GM19467 (cell line): Measurements from ENCODE around the gene ZCCHC10.
"Not testable (repeated sequence)": the region's sequence is repeated elsewhere in the genome, so short reads cannot be mapped to it uniquely, and the experiment has no call there.

Experiments used
- ATAC-seq: cut with Tn5 transposase; IDR thresholded peaks from one replicate; pipeline ENCODE4 v1.9.1; 2021; ENCODE audit warnings: mild to moderate bottlenecking, moderate library complexity; ENCODE audit not compliant: unreplicated experiment

Gene ZCCHC10

GRCh38 chr5:133046560-133046959 is 20.2 kb upstream of the ZCCHC10 start:
- not testable (repeated sequence) for ATAC-seq

DNA sequence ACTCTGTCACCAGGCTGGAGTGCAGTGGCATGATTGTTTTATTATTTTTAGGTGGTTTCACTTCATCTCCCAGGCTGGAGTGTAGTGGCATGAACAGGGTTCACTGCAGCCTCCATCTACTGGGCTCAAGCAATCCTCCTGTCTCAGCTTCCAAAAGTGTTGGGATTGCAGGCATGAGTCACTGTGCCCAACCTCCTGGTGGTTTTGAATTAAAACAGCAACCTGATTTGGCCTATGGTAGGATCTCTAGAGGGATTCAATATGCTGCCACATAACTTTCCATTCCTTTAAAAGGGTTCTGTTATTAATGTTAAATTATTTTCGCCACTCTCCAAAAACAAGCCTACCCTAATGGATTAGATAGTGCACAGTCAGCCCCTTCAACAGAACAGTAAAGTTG is 15.6 kb upstream of the ZCCHC10 start:
- ATAC-seq = no peak

DNA sequence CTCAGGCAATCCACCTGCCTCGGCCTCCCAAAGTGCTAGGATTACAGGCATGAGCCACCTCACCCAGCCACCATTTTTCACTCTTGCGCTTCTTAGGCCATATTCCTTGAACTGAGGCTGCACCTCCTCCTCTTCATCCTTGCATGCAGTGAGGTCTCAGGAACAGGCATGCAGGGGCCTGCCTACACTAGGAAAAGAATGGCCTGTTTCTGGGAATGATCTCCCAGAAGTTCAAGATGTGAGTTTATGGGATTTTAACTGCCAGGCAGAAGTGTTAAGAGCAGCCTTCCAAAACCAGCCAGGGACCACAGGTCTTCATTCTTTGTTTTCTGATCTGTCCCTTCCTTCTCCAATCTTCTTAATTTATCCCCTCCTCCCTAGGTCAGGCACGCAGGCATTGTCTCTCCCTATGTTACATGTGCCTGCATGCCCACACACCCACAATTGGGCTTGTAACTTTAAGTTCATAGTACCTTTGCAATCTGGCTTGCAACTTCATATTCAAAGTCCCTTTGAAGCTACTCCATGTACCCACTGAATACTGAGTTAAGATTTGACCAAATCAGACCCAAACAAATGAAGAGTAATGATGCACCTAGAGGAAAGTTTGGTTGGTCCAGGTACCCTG is 14.9 kb upstream of the ZCCHC10 start:
- no peak for ATAC-seq

GRCh38 chr5:133036677-133037076 is 10.3 kb upstream of the ZCCHC10 start:
- ATAC-seq = not testable (repeated sequence)

GRCh38 chr5:133035224-133035623 is 8.9 kb upstream of the ZCCHC10 start:
- no peak for ATAC-seq

GRCh38 chr5:133034064-133034463 is 7.7 kb upstream of the ZCCHC10 start:
- no peak for ATAC-seq

DNA sequence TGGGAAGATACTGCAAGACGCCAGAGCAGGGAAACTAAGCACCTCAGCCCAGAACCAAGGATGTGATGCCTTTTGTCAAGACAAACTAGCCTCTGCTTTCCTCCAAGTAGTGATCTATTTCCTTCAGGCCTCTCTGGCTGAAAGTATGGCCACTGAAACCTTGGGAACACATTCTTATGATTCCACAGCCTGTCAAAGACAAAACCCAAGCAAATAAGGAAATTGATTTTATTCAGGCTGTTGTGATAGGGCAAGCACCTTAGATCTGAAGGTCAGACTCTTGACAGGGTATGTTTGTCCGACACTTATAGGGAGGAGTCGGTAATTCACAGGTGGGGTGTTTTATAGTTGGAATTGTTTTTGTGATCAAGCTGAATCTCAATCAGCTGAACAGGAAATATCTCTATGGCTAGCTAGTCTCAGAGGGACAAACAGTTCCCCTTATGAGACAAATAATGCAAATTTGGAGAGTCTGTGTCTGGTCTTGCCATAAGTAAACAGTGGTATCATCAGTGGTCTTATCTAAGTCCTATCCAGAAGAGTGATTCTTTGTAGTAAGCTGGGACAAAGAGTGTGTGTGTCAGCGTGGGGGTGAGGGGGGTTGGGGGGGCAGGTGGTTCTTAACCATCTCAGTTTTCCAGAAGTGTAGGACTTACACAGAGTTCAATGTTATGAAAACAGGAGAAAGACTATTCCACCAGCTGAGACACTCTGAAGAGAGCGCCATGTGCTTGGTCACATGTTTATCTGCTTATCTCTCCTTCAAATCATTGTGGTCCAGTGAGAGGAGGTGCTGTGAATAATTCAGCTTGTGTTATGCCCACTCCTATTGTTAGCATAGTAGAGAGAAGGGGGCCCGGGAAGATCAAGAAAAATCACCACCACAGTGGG is 6.7 kb upstream of the ZCCHC10 start:
- no peak for ATAC-seq

DNA sequence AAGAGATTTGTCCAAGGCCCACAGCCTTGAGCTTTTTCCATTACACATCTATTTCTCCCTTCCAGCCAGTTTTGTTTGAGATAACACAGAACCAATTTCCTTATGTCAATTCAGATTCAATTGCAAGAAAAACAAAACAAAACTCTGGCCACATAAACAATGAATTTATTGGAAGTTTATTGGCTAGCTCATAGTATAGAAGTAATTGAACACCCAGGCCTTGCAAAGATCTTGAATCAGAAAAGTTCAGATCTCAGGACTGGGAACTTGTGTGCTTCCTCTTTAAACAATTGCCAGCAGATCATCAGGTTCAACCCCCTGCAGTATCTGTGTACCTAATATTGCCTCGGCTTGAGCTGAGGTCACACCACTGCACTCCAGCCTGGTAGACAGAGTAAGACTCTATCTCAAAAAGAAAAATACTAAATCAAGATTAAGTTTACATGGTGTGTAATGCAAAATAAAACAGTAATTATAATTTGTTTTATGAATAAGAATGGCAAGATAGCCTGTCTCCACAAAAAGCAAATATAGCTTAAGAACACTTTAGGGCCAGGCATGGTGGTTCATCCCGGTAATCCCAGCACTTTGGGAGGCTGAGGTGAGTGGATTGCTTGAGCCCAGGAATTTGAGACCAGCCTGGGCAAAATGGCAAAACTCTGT is 4.1 kb upstream of the ZCCHC10 start:
- no peak for ATAC-seq

DNA sequence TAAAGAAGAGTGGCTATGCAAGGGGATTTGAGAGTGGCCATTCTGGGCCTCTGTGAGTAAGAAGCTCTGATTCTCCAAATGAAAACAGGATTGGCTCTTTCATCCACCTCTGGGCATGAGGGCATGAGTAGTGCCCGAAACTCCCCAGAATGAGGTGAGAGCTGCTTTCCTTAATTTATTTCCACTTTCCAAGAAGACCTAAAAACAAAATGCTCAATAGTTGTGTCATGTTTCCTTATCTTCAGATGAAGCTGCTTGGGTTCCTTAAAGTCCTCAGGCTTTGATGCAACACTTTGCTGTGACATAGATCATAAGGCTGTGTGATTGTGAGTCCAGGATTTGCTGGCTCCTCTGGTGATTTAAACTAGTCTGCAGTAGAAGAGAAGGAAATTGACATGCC is 3.1 kb upstream of the ZCCHC10 start:
- ATAC-seq = no peak

- ATAC-seq = no peak
Observed at GRCh38 chr5:133026664-133027153, 360 bp upstream of the ZCCHC10 start.

GRCh38 chr5:133019471-133019870 is 6.9 kb downstream of the ZCCHC10 start:
- not testable (repeated sequence) for ATAC-seq

DNA sequence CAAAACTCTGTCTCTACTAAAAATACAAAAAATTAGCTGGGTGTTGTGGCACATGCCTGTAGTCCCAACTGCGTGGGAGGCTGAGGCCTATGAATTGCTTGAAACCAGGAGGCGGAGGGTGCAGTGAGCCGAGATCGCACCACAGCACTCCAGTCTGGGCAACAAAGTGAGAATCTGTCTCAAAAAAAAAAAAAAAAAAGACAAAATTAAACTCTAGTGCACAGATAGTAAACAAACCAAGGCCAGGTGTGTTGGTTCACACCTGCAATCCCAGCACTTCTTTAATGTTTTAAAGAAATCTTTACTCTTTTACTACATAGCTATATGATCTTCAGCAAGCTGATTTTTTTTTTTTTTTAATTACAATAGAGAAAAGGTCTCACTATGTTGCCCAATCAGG is 8.4 kb downstream of the ZCCHC10 start:
- ATAC-seq = no peak

- no peak for ATAC-seq
Observed at GRCh38 chr5:133015466-133015865, 10.9 kb downstream of the ZCCHC10 start.

GRCh38 chr5:133008455-133008854 is 17.9 kb downstream of the ZCCHC10 start:
- ATAC-seq = not testable (repeated sequence)

DNA sequence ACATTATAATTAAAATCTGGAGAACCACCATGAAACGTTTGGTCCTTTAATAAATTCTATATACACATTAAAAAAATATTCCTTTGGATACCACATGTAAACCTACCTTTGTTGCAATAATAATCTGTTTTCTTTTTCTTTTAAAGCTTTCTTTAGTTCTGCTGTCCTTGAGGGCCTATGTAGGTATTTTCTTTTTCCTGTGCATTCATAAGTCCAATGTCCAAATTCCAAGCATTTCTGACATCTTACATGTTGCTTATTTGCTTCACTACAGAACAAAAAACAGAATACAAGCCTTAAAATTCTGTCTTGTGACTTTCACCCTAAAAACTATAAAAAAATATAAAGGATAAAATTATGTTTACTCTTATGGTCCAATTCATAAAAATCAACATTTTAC is 19.7 kb downstream of the ZCCHC10 start:
- no peak for ATAC-seq

DNA sequence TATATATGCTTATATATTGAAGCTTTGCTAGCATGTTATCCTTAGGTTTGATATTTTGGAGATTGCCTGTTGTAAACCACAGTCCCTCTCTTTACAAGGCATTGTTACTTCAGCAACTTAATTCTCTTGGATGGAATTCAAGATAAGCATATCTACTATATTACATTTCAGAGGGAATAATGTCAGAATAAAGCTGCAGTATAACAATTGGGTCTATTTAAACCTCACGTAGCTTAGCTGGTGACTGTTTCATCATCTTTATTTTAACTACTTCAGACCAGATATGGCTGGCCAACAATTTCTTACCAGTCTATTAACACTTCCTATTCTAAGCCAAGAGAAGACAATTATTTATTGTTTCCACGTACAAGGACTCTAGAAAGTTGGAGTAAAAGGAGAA is 27.1 kb downstream of the ZCCHC10 start:
- no peak for ATAC-seq

- no peak for ATAC-seq
Observed at GRCh38 chr5:132998556-132998955, 27.8 kb downstream of the ZCCHC10 start.

DNA sequence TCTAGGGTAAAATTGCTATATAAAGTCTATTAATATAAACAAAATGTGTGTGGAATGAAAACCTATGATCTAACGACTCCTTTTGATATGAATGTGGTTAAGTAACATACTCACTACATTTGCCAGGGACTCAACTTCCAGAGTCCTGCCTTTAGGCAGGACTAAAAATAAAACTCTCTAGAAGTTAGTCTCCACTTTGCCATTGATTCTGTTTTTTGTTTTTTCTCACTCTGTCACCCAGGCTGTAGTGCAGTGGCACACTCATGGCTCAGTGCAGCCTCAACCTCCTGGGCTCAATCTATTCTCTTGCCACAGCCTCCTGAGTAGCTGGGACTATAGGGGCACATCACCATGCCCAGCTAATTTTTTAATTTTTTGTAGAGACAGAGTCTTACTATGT is 30.0 kb downstream of the ZCCHC10 start:
- ATAC-seq = no peak

DNA sequence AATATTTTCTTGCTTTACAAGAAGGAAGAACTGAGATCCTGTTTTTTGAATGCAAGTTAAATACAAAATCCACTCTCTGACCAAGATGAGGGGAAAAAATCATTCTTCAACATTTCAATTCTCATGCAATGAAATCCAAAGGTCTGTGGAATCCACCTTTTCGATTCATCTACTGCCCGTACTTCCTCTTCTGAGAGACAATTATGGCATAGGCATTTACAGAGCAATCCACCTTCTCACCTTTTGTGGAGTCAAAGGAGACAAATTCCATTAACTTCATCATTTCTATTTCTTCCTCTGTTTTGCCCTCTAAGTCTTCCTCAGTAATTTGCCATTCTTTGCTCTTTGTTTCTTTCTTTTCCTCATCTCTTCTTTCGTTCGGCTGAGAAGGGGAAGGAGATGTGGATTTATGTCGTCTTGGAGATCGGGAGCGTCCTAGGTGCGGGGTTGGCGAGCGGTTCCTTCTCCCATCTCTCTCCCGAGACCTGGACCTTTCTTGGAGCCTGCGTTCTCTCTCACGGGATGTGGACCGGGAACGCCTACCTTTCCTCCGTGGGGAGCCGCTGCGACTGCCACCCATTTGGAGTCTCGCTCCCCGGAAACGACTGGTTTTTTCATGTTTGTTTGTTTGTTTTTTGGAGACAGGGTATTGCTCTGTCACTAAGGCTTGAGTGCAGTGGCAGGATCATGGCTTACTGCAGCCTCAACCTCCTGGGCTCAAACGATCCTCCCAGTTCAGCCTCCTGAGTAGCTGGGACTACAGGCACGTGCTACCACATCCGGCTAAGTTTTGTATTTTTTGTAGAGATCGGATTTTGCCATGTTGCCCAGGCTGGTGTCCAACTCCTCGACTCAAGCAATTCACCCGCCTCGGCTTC is 38.6 kb downstream of the ZCCHC10 start:
- ATAC-seq = no peak

- ATAC-seq = not testable (repeated sequence)
Observed at GRCh38 chr5:132982971-132983370, 43.4 kb downstream of the ZCCHC10 start.

GRCh38 chr5:132981288-132981687 is 45.1 kb downstream of the ZCCHC10 start:
- no peak for ATAC-seq
